HEK293 (cell line): ENCODE data around the gene STK26.

Experiments used
- CTCF ChIP-seq: fragments of 450-650 bp; formaldehyde crosslinking; IDR thresholded peaks from 2 replicates; pipeline ENCODE4 v1.5.1; 2016; ENCODE audit warnings: missing biosample characterization, missing genetic modification characterization
- SALL2 ChIP-seq: fragments of 450-650 bp; formaldehyde crosslinking; IDR thresholded peaks from 2 replicates; pipeline ENCODE4 v1.5.0; 2017; ENCODE audit warnings: missing biosample characterization, mild to moderate bottlenecking, missing genetic modification characterization, borderline replicate concordance
- SETDB1 ChIP-seq: IDR thresholded peaks from one replicate; pipeline ENCODE4 v1.6.1; 2017; ENCODE audit warnings: mild to moderate bottlenecking, low read length, moderate library complexity, mixed read lengths; ENCODE audit not compliant: insufficient read length
- YY1 ChIP-seq: fragments of 450-650 bp; formaldehyde crosslinking; IDR thresholded peaks from 2 replicates; pipeline ENCODE4 v1.5.1; 2018; ENCODE audit warnings: missing biosample characterization, missing genetic modification characterization
- ZBTB21 ChIP-seq: fragments of 450-650 bp; formaldehyde crosslinking; IDR thresholded peaks from 2 replicates; pipeline ENCODE4 v1.5.1; 2017; ENCODE audit warnings: missing biosample characterization, missing genetic modification characterization
- ZNF138 ChIP-seq: fragments of 450-650 bp; formaldehyde crosslinking; IDR thresholded peaks from 2 replicates; pipeline ENCODE4 v1.5.1; 2016; ENCODE audit warnings: missing biosample characterization, missing genetic modification characterization, borderline replicate concordance
- ZNF19 ChIP-seq: fragments of 450-650 bp; formaldehyde crosslinking; IDR thresholded peaks from 2 replicates; pipeline ENCODE4; 2016; ENCODE audit warnings: missing biosample characterization, missing genetic modification characterization, low read depth
- ZNF266 ChIP-seq: fragments of 450-650 bp; formaldehyde crosslinking; IDR thresholded peaks from 2 replicates; pipeline ENCODE4 v1.5.1; 2016; ENCODE audit warnings: missing biosample characterization, missing genetic modification characterization, low read depth
- ZNF530 ChIP-seq: fragments of 450-650 bp; formaldehyde crosslinking; IDR thresholded peaks from 2 replicates; pipeline ENCODE4 v1.5.1; 2016; ENCODE audit warnings: low read depth, missing biosample characterization, missing genetic modification characterization
- ZNF544 ChIP-seq: fragments of 450-650 bp; formaldehyde crosslinking; IDR thresholded peaks from 2 replicates; pipeline ENCODE4 v1.5.0; 2017; ENCODE audit warnings: missing biosample characterization, missing genetic modification characterization
- TF ChIP-seq, protein P1 (sequence below): fragments of 450-650 bp; formaldehyde crosslinking; IDR thresholded peaks from 2 replicates; pipeline ENCODE4; 2016; ENCODE audit warnings: missing biosample characterization, missing genetic modification characterization
- TF ChIP-seq, protein P2 (sequence below): fragments of 450-650 bp; formaldehyde crosslinking; IDR thresholded peaks from 2 replicates; pipeline ENCODE4 v1.5.1; 2016; ENCODE audit warnings: missing biosample characterization, missing genetic modification characterization

DNA sequence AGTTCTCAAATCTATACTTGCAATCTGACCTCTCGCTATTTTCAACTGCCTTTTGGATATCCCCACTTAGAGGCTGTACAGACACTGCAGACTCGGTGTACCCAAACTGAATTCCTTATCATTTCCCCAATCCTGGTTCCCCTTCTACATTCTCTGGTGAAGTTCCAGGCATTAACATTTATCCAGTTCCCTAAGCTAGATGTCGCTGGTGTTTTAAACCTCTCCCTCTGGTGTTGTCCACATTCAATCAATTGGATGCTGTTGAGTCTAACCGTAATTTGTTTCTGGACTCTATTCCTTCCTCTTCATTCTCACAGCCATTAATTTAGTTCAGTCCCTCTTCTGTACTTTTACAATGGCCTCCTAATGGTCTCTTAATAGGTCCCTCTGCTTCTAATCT, 7.2 kb upstream of the STK26 start:
- no peak for TF ChIP-seq ZNF19
- no peak for TF ChIP-seq ZNF266 (tag by site-specific recombination)
- TF ChIP-seq CTCF = no peak
- no peak for TF ChIP-seq SETDB1
- no peak for TF ChIP-seq ZNF530
- TF ChIP-seq ZNF138 = no peak
- TF ChIP-seq ZNF544 (tag by site-specific recombination) = no peak
- TF ChIP-seq, protein P1, sequence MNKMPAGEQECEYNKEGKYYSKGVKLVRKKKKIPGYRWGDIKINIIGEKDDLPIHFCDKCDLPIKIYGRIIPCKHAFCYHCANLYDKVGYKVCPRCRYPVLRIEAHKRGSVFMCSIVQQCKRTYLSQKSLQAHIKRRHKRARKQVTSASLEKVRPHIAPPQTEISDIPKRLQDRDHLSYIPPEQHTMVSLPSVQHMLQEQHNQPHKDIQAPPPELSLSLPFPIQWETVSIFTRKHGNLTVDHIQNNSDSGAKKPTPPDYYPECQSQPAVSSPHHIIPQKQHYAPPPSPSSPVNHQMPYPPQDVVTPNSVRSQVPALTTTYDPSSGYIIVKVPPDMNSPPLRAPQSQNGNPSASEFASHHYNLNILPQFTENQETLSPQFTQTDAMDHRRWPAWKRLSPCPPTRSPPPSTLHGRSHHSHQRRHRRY = no peak
- no peak for TF ChIP-seq YY1 (tag by site-specific recombination)
- TF ChIP-seq ZBTB21 = no peak
- TF ChIP-seq, protein P2, sequence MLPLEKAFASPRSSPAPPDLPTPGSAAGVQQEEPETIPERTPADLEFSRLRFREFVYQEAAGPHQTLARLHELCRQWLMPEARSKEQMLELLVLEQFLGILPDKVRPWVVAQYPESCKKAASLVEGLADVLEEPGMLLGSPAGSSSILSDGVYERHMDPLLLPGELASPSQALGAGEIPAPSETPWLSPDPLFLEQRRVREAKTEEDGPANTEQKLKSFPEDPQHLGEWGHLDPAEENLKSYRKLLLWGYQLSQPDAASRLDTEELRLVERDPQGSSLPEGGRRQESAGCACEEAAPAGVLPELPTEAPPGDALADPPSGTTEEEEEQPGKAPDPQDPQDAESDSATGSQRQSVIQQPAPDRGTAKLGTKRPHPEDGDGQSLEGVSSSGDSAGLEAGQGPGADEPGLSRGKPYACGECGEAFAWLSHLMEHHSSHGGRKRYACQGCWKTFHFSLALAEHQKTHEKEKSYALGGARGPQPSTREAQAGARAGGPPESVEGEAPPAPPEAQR (tag by site-specific recombination) = no peak
- no peak for TF ChIP-seq SALL2 (tag by site-specific recombination)
